HCT116 (cell line): ENCODE data around the gene SRGAP3.

Source experiments
- EZH2phosphoT487 ChIP-seq: fragments of 200-600 bp; IDR thresholded peaks from 2 replicates; pipeline ENCODE4 v1.6.1; 2018; ENCODE audit warnings: antibody characterized with exemption, borderline replicate concordance
- POLR2A ChIP-seq: IDR thresholded peaks from 2 replicates; pipeline ENCODE4 v1.7.0; 2011; ENCODE audit warnings: borderline replicate concordance; ENCODE audit not compliant: insufficient read depth, insufficient read length; ENCODE audit errors: extremely low read depth
- POLR2AphosphoS5 ChIP-seq: IDR thresholded peaks from 2 replicates; pipeline ENCODE4 v1.6.1; 2011; ENCODE audit warnings: mild to moderate bottlenecking, low read depth, low read length, moderate library complexity
- SIN3A ChIP-seq: IDR thresholded peaks from 2 replicates; pipeline ENCODE4 v1.6.1; 2012; ENCODE audit warnings: low read depth
- YY1 ChIP-seq: IDR thresholded peaks from 2 replicates; pipeline ENCODE4 v1.6.1; 2011; ENCODE audit warnings: low read length, low read depth, moderate library complexity, mild to moderate bottlenecking; ENCODE audit not compliant: insufficient replicate concordance; ENCODE audit errors: extremely low read depth
- ZNF274 ChIP-seq: fragments of 200-500 bp; sonication (Bioruptor generic); IDR thresholded peaks from 2 replicates; pipeline ENCODE4 v1.6.1; 2014; ENCODE audit warnings: mild to moderate bottlenecking, low read depth, low read length, inconsistent platforms
- TF ChIP-seq, protein P1 (sequence below), 3 experiments: fragments of 200-600 bp in 1 of 3; sonication (generic) in 1 of 3; IDR thresholded peaks in 2 of 3; conservative IDR thresholded peaks in 1 of 3; 2 replicates each; pipeline ENCODE4 v1.5.1; 2012 to 2017; ENCODE audit warnings: low read depth in 2 of 3, low read length in 2 of 3, antibody characterized with exemption in 1 of 3, borderline replicate concordance in 1 of 3, control low read depth in 1 of 3, mild to moderate bottlenecking in 1 of 3, mixed read lengths in 1 of 3, mixed run types in 1 of 3, moderate library complexity in 1 of 3; ENCODE audit not compliant: insufficient read depth in 1 of 3
- TF ChIP-seq, protein P2 (sequence below): IDR thresholded peaks from 2 replicates; pipeline ENCODE4 v1.6.1; 2012

DNA sequence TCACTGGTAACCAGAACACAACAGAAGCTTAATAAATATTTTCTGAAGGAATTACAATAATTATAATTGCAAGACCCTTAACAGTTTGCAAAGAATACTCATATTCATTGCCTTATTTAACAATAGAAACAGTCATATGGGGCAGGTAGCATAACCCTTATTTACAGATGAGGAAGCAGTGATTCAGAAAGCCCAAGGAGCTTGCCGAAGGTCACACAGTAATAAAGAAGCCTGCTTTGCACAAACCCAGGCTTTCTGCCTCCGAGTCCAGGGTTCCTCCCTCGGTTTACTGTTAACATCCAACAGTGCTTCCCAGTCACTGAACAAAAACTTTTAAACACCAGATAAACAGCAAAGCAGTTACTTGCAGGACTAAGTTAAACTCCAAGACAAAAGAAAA lies 35.3 kb downstream of the SRGAP3 start:
- TF ChIP-seq YY1 (no peak), EZH2phosphoT487 (no peak), ZNF274 (no peak), POLR2A (no peak), POLR2AphosphoS5 (no peak), SIN3A (no peak)
- TF ChIP-seq, protein P1, sequence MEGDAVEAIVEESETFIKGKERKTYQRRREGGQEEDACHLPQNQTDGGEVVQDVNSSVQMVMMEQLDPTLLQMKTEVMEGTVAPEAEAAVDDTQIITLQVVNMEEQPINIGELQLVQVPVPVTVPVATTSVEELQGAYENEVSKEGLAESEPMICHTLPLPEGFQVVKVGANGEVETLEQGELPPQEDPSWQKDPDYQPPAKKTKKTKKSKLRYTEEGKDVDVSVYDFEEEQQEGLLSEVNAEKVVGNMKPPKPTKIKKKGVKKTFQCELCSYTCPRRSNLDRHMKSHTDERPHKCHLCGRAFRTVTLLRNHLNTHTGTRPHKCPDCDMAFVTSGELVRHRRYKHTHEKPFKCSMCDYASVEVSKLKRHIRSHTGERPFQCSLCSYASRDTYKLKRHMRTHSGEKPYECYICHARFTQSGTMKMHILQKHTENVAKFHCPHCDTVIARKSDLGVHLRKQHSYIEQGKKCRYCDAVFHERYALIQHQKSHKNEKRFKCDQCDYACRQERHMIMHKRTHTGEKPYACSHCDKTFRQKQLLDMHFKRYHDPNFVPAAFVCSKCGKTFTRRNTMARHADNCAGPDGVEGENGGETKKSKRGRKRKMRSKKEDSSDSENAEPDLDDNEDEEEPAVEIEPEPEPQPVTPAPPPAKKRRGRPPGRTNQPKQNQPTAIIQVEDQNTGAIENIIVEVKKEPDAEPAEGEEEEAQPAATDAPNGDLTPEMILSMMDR (IDR thresholded peaks at IDR 0.05 in 2 of 3, conservative IDR thresholded peaks at IDR 0.05 in 1 of 3; ENCODE audit: borderline replicate concordance in 1 of 3, insufficient read depth in 1 of 3, low read depth in 2 of 3, low read length in 2 of 3): no peak
- TF ChIP-seq, protein P2, sequence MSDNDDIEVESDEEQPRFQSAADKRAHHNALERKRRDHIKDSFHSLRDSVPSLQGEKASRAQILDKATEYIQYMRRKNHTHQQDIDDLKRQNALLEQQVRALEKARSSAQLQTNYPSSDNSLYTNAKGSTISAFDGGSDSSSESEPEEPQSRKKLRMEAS: no peak
